Aorta (tissue), 5 donors: Measurements from ENCODE around the gene PROM2. TPM values are rescaled to one million over a fixed set of nuclear protein-coding genes. Genes with fewer than 3 reads are reported as not detected.

Experiments used
- ATAC-seq: fragments of 200-7000 bp; cut with Tn5 transposase; one replicate; pipeline ENCODE4 v1.9.1; 2022; ENCODE audit warnings: moderate library complexity; ENCODE audit not compliant: low FRiP score
- DNase-seq, 2 donors: peaks; one replicate each; pipeline ENCODE4 v3.0.0-alpha.2; 2020
- H3K27ac ChIP-seq, 2 donors: one replicate each; pipeline ENCODE4 v1.5.1; 2013; ENCODE audit warnings: low read length in 2 of 2, mild to moderate bottlenecking in 2 of 2, moderate library complexity in 2 of 2, control low read depth in 1 of 2, inconsistent platforms in 1 of 2, low read depth in 1 of 2
- H3K27me3 ChIP-seq, 2 donors: one replicate each; pipeline ENCODE4 v1.6.1; 2013; ENCODE audit warnings: control low read depth in 1 of 2, low read length in 1 of 2, mild to moderate bottlenecking in 1 of 2, moderate library complexity in 1 of 2; ENCODE audit not compliant: insufficient read depth in 2 of 2, control insufficient read depth in 1 of 2
- H3K36me3 ChIP-seq, 2 donors: one replicate each; pipeline ENCODE4 v1.6.1; 2013; ENCODE audit warnings: control low read depth in 1 of 2, low read length in 1 of 2, mild to moderate bottlenecking in 1 of 2; ENCODE audit not compliant: insufficient read depth in 2 of 2, control insufficient read depth in 1 of 2
- H3K4me1 ChIP-seq, 2 donors: one replicate each; pipeline ENCODE4 v1.6.1; 2013; ENCODE audit warnings: low read length in 2 of 2, control low read depth in 1 of 2, mild to moderate bottlenecking in 1 of 2, moderate library complexity in 1 of 2; ENCODE audit not compliant: insufficient read depth in 2 of 2, control insufficient read depth in 1 of 2
- H3K4me3 ChIP-seq, 2 donors: one replicate each; pipeline ENCODE4 v1.5.1; 2013; ENCODE audit warnings: low read length in 2 of 2, control low read depth in 1 of 2, mild to moderate bottlenecking in 1 of 2
- H3K9me3 ChIP-seq: one replicate; pipeline ENCODE4 v1.6.1; 2013; ENCODE audit warnings: mild to moderate bottlenecking, low read length; ENCODE audit not compliant: control insufficient read depth
- WGBS, 2 donors: extraction: QIAGEN DNeasy Blood & Tissue Kit; methylation state at CpG; one replicate each; pipeline ENCODE4 v1.1.7; 2013; 5-methylcytosine and 5-hydroxymethylcytosine counted together
- intact Hi-C, 2 donors: fragments of 100-400 bp; cut with DNase I; formaldehyde crosslinking; loops; one replicate each; pipeline versions ENCODE4 v1.14.2 to v1.15.0; 2022
- polyA plus RNA-seq, 2 donors: library from polyadenylated mRNA; stranded (reverse); fragments of 200-250 nt; gene quantifications; one replicate each; pipeline ENCODE4 v1.2.3, GENCODE V29; 2013
- total RNA-seq, 2 donors: library from RNA; stranded (reverse); fragmentation: NEBNext Ultra II Directional; extraction: Animal tissue kit (Norgen Biotek cat#: 25700); gene quantifications; one replicate each; pipeline ENCODE4 v1.2.1, GENCODE V29; 2021
- donor health status: healthy with polysubstance abuse.
- donor health status: Bipolar disorder and iron deficiency.
- donor health status: DM: no; HTN: no; CAD: no.
- donor health status: DM: no; HTN: no; CAD: no.
- donor health status: DM: yes; HTN: yes; CAD: no.

Gene PROM2
- total and polyA plus RNA-seq, 4 donors, result 1.4 to 2.8 (median 1.4) TPM; not detected in 1

DNA sequence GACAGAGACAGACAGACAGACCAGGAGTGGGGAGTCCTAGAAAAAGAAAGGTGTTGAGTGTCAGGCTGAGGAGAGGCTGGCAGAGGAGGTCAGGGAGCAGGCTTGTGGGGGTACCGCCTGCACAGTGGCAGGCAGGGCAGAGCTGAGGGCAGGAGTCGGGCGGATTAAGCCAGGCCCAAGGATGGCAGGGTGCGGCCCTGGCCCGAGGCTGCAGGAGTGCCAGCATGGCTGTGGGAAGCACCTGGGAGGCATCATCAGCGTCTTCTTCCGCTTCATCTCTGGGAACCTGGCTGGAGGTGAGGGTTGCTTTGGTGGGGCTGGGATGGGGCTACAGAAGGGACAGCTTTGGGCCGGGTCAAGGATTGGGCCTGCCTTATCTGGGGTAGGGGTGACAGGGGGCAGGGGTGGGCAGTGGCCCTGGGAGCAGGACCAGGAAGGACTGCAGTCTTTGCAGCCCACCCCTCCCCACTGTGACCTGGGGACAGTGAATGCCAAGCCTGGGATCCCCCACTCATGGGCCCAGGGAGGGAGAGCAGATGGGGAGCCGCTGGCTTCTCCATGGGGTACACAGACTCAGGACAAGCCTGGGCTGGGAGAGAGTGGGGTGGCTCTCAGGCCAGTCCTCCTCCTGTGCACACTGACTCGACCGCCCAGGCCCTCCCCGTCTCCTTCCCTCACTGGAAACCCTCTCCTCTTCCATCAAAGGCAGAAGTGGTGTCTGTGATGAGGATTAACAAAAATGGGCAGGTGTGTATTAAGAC, 43.6 kb downstream of the PROM2 start:
- Histone ChIP-seq H3K27ac (no peak overlapping the region), H3K36me3 (no peaks in the 10 kb centered on the region), H3K4me1 (no peaks in the 10 kb centered on the region), H3K4me3 (no peak overlapping the region), H3K27me3 (no peaks in the 10 kb centered on the region), H3K9me3 (no peaks in the 10 kb centered on the region)
- DNase-seq, result no peak
- intact Hi-C loops, result loop anchor here in 1 of 2 donors (10.0 kb wide), 1 partner anchor 123 kb away; no protein-coding TSS in a partner anchor
- ATAC-seq, result no peak
- 96 to 97% methylated on average over 12 of the region's 12 CpGs for WGBS, 2 donors

DNA sequence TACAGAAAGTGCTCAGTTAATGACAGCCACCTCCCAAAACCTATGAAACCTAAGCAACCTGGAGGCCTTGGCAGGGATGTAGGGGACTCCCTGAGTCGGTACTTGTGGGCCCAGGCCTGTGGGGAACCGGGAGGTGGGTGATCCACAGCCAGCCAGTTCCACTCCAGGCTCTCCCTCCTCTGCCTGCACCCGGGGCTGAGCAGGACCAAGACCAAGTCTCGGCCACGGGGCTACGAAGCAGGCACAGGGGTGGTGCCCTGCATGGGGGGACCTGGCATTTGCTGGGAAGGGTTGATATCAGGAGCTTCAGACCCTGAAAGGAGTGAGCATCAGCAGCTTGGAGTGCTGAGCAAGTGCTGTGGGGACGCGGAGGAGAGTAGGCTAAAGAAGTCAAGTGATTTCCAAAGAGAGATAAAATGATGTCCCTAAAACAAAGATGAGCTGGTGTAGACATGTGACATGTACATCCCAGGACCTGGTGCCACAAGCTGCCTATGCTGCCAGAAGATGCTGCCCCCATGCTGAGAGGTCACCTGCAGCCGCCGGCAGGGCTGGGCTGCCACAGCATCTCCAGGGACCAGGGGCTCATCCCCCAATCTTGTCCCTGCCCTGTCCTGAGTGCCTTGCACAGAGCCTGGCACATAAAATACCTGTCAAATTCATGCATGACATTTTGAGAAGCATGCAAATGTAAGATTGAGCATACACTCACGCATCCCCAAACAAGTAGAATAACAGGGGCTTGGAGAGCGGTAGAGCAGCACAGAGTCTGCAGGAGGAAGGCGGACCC, 44.4 kb downstream of the PROM2 start:
- WGBS, 2 donors, result 89 to 92% methylated on average over 13 of the region's 13 CpGs
- Histone ChIP-seq H3K4me1 (no peaks in the 10 kb centered on the region), H3K27me3 (no peaks in the 10 kb centered on the region), H3K36me3 (no peaks in the 10 kb centered on the region), H3K27ac (no peak overlapping the region), H3K4me3 (no peak overlapping the region), H3K9me3 (no peaks in the 10 kb centered on the region)
- ATAC-seq (no peak), DNase-seq (no peak)
- intact Hi-C loops, result loop anchor here in 1 of 2 donors (10.0 kb wide), 1 partner anchor 124 kb away; no protein-coding TSS in a partner anchor

GRCh38 chr2:95319481-95320343, 45.5 kb downstream of the PROM2 start:
- no peaks in the 10 kb centered on the region for H3K27me3 ChIP-seq
- ATAC-seq (no peak), DNase-seq (no peak)
- no peaks in the 10 kb centered on the region for H3K4me1 ChIP-seq
- H3K4me3 ChIP-seq, result no peak overlapping the region
- H3K36me3 ChIP-seq, result no peaks in the 10 kb centered on the region
- H3K27ac ChIP-seq, result no peak overlapping the region
- H3K9me3 ChIP-seq, result no peaks in the 10 kb centered on the region
- 92 to 96% methylated on average over 23 of the region's 23 CpGs for WGBS, 2 donors
- intact Hi-C loops, result loop anchor here in 1 of 2 donors (10.0 kb wide), 1 partner anchor 125 kb away; no protein-coding TSS in a partner anchor

DNA sequence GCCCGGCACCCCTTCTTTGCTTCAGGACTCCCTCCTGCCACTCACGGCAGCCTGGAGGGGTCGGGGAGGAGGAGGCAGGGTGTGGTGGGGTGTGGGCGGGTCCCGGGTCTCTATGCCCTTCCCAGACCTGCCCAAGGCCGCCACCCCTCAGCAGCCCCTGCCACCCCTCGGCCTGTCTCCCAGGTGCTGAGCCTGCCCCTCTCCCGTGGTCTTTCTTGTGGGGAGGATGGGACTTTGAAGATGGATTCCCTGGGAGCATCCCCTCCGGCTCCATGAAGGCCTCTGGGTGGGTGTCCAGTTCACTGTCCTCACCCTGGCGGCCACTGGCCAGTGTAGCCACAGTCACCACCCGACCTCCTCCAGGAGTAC, 46.1 kb downstream of the PROM2 start:
- Histone ChIP-seq H3K36me3 (no peaks in the 10 kb centered on the region), H3K27me3 (no peaks in the 10 kb centered on the region), H3K4me1 (no peaks in the 10 kb centered on the region), H3K4me3 (no peak overlapping the region), H3K9me3 (no peaks in the 10 kb centered on the region), H3K27ac (no peak overlapping the region)
- intact Hi-C loops, result no loop called here
- WGBS, 2 donors, result 90 to 97% methylated on average over 11 of the region's 11 CpGs
- ATAC-seq (no peak), DNase-seq (no peak)

GRCh38 chr2:95320986-95321767, 46.9 kb downstream of the PROM2 start:
- Histone ChIP-seq H3K27me3 (no peaks in the 10 kb centered on the region), H3K4me1 (no peaks in the 10 kb centered on the region), H3K4me3 (no peak overlapping the region), H3K9me3 (no peaks in the 10 kb centered on the region), H3K36me3 (no peaks in the 10 kb centered on the region), H3K27ac (no peak overlapping the region)
- DNase-seq (no peak), ATAC-seq (no peak)
- intact Hi-C loops, result no loop called here
- WGBS, 2 donors, result 86 to 89% methylated on average over 18 of the region's 18 CpGs

- Histone ChIP-seq H3K9me3 (no peaks in the 10 kb centered on the region), H3K4me3 (no peak overlapping the region), H3K36me3 (no peaks in the 10 kb centered on the region), H3K27ac (no peak overlapping the region), H3K27me3 (no peaks in the 10 kb centered on the region), H3K4me1 (no peaks in the 10 kb centered on the region)
- whole genome bisulfite sequencing, 2 donors, result 80 to 86% methylated on average over 26 of the region's 26 CpGs
- intact Hi-C loops, result no loop called here
- DNase-seq (no peak), ATAC-seq (no peak)
Measured at GRCh38 chr2:95323347-95324155, 49.3 kb downstream of the PROM2 start.

DNA sequence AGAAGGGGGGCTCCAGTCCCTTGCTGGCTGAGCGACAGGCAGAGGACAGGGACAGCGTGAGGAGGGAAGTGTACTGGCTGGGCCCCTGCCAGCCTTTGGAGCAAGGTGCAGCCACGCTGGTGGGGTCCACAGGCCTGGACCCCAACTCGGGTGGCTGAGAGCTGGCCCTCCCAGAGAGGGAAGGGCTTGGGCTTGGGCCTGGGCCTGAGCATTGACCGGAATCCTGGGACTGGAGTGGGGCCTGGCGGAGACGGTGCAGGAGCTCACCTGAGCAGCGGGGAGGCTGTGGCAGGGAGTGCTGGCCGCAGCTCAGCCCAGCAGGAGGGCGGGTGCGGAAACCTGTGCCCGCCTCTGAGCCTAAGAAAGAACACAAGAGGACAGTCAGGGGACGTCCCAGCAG, 50.8 kb downstream of the PROM2 start:
- Histone ChIP-seq H3K27ac (no peak overlapping the region), H3K4me1 (no peaks in the 10 kb centered on the region), H3K36me3 (no peaks in the 10 kb centered on the region), H3K4me3 (no peak overlapping the region), H3K27me3 (no peaks in the 10 kb centered on the region), H3K9me3 (no peaks in the 10 kb centered on the region)
- no peak for ATAC-seq
- intact Hi-C loops, result no loop called here
- DNase-seq, result no peak
- 94 to 95% methylated on average over 12 to 13 of the region's 13 CpGs for WGBS, 2 donors
